B cell (primary cell): ENCODE measurements around the gene PFDN2.

Source experiments
- EZH2 ChIP-seq: IDR thresholded peaks from 2 replicates; pipeline ENCODE4 v1.6.1; 2012; ENCODE audit warnings: borderline replicate concordance, low read depth, mild to moderate bottlenecking, moderate library complexity, low read length; ENCODE audit not compliant: insufficient read depth, poor library complexity, severe bottlenecking
- TF ChIP-seq, protein P1 (sequence below): fragments of 200-600 bp; IDR thresholded peaks from one replicate; pipeline ENCODE4 v1.8.0; 2022; ENCODE audit warnings: antibody characterized with exemption, mild to moderate bottlenecking

DNA sequence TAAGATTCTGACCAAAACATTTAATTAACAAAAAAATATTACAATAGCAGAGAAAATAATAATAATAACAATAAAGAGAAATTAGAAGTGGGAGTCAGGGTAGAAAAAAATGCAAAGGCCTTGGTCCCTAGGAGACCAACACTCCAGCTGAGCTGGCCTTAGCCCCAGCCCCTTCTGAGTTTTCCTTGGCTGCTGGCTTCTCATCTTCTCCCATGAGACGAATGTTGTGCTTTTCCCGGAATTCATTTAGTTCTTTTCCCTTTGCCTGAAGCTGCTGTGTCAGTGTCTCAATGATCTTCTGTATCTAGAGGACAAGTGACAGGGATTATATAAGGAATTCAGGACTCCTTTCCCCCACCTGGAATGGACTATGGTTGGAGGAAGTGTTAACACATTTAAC, 17.3 kb downstream of the PFDN2 start:
- TF ChIP-seq, protein P1, sequence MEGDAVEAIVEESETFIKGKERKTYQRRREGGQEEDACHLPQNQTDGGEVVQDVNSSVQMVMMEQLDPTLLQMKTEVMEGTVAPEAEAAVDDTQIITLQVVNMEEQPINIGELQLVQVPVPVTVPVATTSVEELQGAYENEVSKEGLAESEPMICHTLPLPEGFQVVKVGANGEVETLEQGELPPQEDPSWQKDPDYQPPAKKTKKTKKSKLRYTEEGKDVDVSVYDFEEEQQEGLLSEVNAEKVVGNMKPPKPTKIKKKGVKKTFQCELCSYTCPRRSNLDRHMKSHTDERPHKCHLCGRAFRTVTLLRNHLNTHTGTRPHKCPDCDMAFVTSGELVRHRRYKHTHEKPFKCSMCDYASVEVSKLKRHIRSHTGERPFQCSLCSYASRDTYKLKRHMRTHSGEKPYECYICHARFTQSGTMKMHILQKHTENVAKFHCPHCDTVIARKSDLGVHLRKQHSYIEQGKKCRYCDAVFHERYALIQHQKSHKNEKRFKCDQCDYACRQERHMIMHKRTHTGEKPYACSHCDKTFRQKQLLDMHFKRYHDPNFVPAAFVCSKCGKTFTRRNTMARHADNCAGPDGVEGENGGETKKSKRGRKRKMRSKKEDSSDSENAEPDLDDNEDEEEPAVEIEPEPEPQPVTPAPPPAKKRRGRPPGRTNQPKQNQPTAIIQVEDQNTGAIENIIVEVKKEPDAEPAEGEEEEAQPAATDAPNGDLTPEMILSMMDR: no peak
- TF ChIP-seq EZH2: no peak
